Esophagus squamous epithelium (tissue), 4 donors: ENCODE results near the gene ANO3.
"Not testable (repeated sequence)": the region's sequence is repeated elsewhere in the genome, so short reads cannot be mapped to it uniquely, and the experiment has no call there.

Experiments used
- POLR2A ChIP-seq, 4 donors: fragments of 450-650 bp; IDR thresholded peaks; one replicate each; pipeline ENCODE4 v1.6.1; 2017; ENCODE audit warnings: antibody characterized with exemption in 4 of 4, mild to moderate bottlenecking in 4 of 4, moderate library complexity in 3 of 4
- TF ChIP-seq, protein P1 (sequence below), 6 experiments: fragments of 450-650 bp in 4 of 6; fragments of 200-600 bp in 2 of 6; sonication (generic) in 2 of 6; IDR thresholded peaks; one replicate each; pipeline ENCODE4 v1.5.1; 2016 to 2019; ENCODE audit warnings: antibody characterized with exemption in 6 of 6, mild to moderate bottlenecking in 4 of 6, moderate library complexity in 4 of 6

DNA sequence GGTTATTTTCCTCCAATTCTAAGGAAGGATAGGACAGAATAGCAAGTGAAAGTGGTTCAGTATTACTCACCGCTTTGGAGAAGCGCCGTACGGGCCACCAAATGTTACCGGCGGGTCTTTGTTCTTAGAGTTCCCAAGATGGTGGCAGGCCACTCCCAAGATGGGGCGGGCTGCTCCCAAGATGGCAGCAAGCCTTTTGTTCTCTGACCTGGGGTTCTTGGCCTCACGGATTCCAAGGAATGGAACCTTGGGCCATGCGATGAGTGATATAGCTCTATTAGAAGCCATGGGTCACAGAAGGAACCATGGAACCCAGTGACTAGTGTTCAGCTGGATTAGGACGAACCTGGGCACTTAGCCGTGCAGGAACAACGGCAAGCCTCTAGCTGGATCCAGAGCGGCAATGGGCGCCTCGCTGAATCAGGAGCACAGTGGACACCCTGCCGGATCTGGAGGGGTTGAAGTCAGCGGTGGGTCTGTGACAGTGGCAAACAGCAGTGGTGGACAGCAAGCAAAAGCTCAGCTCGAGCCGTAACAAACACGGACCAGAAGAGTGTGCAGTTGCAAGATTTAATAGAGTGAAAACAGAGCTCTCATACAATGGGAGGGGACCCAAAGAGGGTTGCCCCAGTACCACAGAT, 265.2 kb downstream of the ANO3 start:
- TF ChIP-seq, protein P1, sequence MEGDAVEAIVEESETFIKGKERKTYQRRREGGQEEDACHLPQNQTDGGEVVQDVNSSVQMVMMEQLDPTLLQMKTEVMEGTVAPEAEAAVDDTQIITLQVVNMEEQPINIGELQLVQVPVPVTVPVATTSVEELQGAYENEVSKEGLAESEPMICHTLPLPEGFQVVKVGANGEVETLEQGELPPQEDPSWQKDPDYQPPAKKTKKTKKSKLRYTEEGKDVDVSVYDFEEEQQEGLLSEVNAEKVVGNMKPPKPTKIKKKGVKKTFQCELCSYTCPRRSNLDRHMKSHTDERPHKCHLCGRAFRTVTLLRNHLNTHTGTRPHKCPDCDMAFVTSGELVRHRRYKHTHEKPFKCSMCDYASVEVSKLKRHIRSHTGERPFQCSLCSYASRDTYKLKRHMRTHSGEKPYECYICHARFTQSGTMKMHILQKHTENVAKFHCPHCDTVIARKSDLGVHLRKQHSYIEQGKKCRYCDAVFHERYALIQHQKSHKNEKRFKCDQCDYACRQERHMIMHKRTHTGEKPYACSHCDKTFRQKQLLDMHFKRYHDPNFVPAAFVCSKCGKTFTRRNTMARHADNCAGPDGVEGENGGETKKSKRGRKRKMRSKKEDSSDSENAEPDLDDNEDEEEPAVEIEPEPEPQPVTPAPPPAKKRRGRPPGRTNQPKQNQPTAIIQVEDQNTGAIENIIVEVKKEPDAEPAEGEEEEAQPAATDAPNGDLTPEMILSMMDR (IDR thresholded peaks at IDR 0.05): not testable (repeated sequence)
- not testable (repeated sequence) for TF ChIP-seq POLR2A (IDR thresholded peaks at IDR 0.05)
